Osteoblast (primary cell): ENCODE data around the gene CORO2A. TPM values are rescaled to one million over a fixed set of nuclear protein-coding genes. Genes with fewer than 3 reads are reported as not detected.
"Not testable (repeated sequence)": the region's sequence is repeated elsewhere in the genome, so short reads cannot be mapped to it uniquely, and the experiment has no call there.

Experiments used
- DNase-seq: peaks from one replicate; pipeline ENCODE4 v3.0.0; 2011; ENCODE audit warnings: low spot score, mixed read lengths; ENCODE audit not compliant: insufficient read length; ENCODE audit errors: missing footprints
- H2AFZ ChIP-seq: 2 replicates; pipeline ENCODE4 v1.6.0; 2011; ENCODE audit warnings: mild to moderate bottlenecking, low read length
- H3K27ac ChIP-seq: 2 replicates; pipeline ENCODE4 v1.5.1; 2011; ENCODE audit warnings: mild to moderate bottlenecking, low read depth, low read length, moderate library complexity
- H3K27me3 ChIP-seq: 2 replicates; pipeline ENCODE4 v1.6.0; 2012; ENCODE audit warnings: mild to moderate bottlenecking, control low read depth, inconsistent platforms, low read length, moderate library complexity; ENCODE audit not compliant: insufficient read depth
- H3K36me3 ChIP-seq: 2 replicates; pipeline ENCODE4 v1.5.1; 2011; ENCODE audit warnings: mild to moderate bottlenecking, low read length, control low read depth, moderate library complexity; ENCODE audit not compliant: insufficient read depth
- H3K4me1 ChIP-seq: 2 replicates; pipeline ENCODE4 v1.5.1; 2011; ENCODE audit warnings: mild to moderate bottlenecking, low read length, control low read depth, moderate library complexity; ENCODE audit not compliant: insufficient read depth
- H3K4me2 ChIP-seq: 2 replicates; pipeline ENCODE4 v1.6.0; 2011; ENCODE audit warnings: mild to moderate bottlenecking, low read length; ENCODE audit not compliant: insufficient read depth
- H3K4me3 ChIP-seq: fragments of 200-600 bp; sonication (generic); 3 replicates; pipeline ENCODE4 v1.5.1; 2012; ENCODE audit warnings: mild to moderate bottlenecking, low read length, inconsistent platforms; ENCODE audit not compliant: insufficient read depth
- H3K79me2 ChIP-seq: 2 replicates; pipeline ENCODE4 v1.6.0; 2012; ENCODE audit warnings: mild to moderate bottlenecking, low read length, control low read depth, inconsistent platforms; ENCODE audit not compliant: insufficient read depth
- H3K9me3 ChIP-seq: 2 replicates; pipeline ENCODE4 v1.5.1; 2011; ENCODE audit warnings: low read depth, low read length, control low read depth
- H4K20me1 ChIP-seq: 2 replicates; pipeline ENCODE4 v1.6.0; 2012; ENCODE audit warnings: mild to moderate bottlenecking, low read length, control low read depth; ENCODE audit not compliant: insufficient read depth
- total RNA-seq: library from RNA; depleted of rRNA; stranded (reverse); fragments of >200 nt; gene quantifications from 2 replicates; pipeline ENCODE4 v1.2.3, GENCODE V29; 2012
- TF ChIP-seq, protein P1 (sequence below): IDR thresholded peaks from 2 replicates; pipeline ENCODE4 v1.5.1; 2011; ENCODE audit warnings: mild to moderate bottlenecking, low read depth, low read length, moderate library complexity; ENCODE audit errors: extremely low read depth

The CORO2A gene
- total RNA-seq, 1 donor: 0.72 TPM

DNA sequence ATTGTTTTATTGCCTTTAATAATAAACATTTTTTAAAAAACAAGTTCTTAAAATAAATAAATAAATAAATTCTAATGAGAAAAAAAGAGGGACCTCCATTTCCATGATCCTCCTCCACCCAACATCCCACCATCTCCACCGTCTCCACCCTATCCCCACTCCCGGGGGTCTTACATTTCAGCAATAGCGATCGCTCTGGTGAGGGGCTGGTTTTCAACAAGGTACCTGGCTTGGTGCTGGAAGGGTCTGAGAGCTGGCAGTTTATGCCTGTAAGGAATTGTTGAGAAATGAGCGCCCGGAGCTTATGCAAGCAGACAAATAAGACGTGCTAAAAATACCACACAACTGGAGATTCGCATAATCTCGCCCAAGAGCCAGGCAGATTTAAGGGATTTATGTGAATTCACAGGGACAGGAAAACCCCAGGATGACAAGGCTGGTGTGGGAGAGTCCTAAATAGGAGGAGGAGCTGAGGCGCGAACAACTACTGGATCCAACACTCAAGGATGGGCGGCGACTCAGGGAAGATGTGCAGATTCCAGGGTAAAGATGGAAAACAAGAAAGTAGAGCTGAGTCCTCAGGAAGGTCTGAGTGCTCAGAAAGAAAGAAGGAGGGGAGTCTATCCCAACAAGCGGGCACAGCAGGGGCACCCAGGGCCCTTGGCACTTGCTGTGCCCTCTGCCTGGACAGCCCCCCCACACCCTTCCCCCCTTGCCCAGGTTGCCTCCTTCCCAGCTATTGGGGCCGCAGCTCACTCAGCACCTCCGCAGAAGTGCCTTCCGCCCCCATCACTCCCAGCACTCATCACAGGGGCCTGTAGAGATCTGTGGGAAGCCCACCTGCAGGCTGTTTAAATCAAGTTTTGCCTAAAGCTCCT is 100.5 kb downstream of the CORO2A start:
- Histone ChIP-seq H3K4me1 (peaks cover 4% of the 10 kb centered on the region), H3K27ac (no peak overlapping the region), H4K20me1 (no peaks in the 10 kb centered on the region), H3K36me3 (no peaks in the 10 kb centered on the region), H3K27me3 (no peaks in the 10 kb centered on the region), H3K9me3 (no peaks in the 10 kb centered on the region), H3K4me2 (peak overlapping the region; percentile 39), H3K79me2 (no peaks in the 10 kb centered on the region), H3K4me3 (no peak overlapping the region), H2AFZ (no peak overlapping the region)
- TF ChIP-seq, protein P1, sequence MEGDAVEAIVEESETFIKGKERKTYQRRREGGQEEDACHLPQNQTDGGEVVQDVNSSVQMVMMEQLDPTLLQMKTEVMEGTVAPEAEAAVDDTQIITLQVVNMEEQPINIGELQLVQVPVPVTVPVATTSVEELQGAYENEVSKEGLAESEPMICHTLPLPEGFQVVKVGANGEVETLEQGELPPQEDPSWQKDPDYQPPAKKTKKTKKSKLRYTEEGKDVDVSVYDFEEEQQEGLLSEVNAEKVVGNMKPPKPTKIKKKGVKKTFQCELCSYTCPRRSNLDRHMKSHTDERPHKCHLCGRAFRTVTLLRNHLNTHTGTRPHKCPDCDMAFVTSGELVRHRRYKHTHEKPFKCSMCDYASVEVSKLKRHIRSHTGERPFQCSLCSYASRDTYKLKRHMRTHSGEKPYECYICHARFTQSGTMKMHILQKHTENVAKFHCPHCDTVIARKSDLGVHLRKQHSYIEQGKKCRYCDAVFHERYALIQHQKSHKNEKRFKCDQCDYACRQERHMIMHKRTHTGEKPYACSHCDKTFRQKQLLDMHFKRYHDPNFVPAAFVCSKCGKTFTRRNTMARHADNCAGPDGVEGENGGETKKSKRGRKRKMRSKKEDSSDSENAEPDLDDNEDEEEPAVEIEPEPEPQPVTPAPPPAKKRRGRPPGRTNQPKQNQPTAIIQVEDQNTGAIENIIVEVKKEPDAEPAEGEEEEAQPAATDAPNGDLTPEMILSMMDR: no peak
- DNase-seq: peak; percentile 89

DNA sequence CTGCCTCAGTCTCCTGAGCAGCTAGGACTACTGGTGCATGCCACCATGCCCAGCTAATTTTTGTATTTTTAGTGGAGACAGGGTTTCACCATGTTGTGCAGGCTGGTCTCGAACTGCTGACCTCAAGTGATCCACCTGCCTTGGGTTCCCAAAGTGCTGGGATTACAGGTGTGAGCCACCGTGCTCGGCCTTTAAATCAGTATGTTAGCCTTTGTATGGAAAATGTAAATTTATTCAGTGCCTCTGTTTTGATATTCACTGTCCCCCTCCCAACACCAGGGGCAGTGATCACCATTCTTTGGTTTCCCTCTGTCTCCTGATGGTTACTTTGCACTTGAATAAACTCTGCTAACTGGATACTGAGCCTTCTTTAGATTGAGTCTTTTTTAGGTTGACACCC is 101.8 kb downstream of the CORO2A start:
- not testable (repeated sequence) for H3K9me3 ChIP-seq, H3K4me3 ChIP-seq, H3K27ac ChIP-seq, H3K4me2 ChIP-seq, DNase-seq, H3K36me3 ChIP-seq, H2AFZ ChIP-seq, H3K79me2 ChIP-seq, H3K4me1 ChIP-seq, H3K27me3 ChIP-seq, H4K20me1 ChIP-seq

DNA sequence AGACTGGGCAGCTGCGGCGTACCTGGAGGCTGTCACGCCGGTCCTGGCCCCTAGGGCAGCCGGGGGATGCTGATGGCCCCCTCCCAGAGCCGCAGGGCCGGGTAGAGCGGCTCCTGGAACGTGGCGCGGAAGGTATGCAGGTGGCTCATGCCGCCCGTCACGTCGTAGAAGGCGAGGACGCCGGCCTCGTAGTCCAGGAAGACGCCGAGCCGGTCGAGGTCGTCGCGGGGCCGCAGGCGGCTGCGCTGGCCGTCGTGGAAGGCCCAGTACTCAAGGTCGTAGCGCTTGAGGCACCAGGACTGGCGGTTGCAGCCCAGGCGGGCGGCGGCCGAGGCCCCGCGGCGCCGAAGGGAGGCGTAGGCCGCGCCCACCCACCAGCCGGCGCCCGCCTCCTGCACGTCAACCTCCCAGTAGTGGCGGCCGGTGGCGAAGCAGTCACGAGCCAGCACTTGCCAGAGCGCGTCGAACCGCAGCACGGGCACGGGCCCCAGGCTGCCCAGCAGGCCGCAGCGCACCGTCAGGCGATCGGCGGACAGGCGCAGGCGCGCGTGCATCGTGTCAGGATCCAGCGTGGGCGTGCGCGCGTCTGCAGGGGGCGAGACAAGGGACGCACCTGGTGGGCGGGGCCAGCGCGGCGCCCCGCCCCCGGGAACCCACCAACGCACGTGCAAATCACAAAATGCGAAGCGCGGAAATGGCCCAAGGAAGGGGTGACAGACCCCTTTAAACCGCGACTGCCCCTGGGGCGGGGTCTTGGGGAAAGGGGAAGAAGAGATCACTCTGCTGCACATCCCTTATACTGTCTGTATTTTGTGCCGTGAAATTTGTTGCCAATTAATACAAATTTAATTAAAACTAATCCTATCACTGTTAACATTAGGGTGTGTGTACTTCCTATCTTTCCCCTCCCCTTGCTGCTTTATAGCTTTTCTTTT is 104.8 kb downstream of the CORO2A start:
- DNase-seq: peak; percentile 95
- TF ChIP-seq, protein P1: no peak
- no peaks in the 10 kb centered on the region for H4K20me1 ChIP-seq
- H3K4me1 ChIP-seq: peaks cover 4% of the 10 kb centered on the region
- H3K36me3 ChIP-seq: peaks cover 9% of the 10 kb centered on the region
- H3K4me3 ChIP-seq: peak overlapping the region; percentile 65
- no peaks in the 10 kb centered on the region for H3K79me2 ChIP-seq
- H2AFZ ChIP-seq: peak overlapping the region; percentile 35
- H3K9me3 ChIP-seq: no peaks in the 10 kb centered on the region
- H3K27ac ChIP-seq: no peak overlapping the region
- H3K27me3 ChIP-seq: no peaks in the 10 kb centered on the region
- peak overlapping the region; percentile 75 for H3K4me2 ChIP-seq

DNA sequence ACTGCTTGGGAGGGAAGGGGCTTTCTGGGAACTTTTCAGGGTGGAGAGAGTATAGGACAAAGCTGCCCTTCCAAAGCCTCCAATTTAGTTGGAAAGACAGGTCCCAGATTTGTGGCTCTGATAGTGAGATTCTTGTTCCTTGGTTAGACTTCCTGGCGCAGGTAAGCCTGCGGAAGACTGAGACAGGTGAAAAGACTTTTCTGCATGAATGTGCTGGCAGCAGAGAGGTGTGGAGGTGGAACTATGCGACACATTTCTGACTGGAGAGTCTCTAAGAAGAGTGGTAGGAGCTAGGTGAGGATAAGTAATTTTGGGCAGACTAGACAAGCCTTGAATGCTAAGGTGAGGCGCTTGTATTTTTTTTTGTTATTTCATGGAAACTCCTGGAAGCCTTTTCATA is 106.0 kb downstream of the CORO2A start:
- H3K4me1 ChIP-seq: peaks cover 10% of the 10 kb centered on the region
- peaks cover 22% of the 10 kb centered on the region for H3K36me3 ChIP-seq
- H3K4me3 ChIP-seq: no peak overlapping the region
- no peaks in the 10 kb centered on the region for H3K9me3 ChIP-seq
- no peak overlapping the region for H3K27ac ChIP-seq
- no peak overlapping the region for H3K4me2 ChIP-seq
- DNase-seq: no peak
- no peak overlapping the region for H2AFZ ChIP-seq
- TF ChIP-seq, protein P1: no peak
- H3K27me3 ChIP-seq: no peaks in the 10 kb centered on the region
- no peaks in the 10 kb centered on the region for H3K79me2 ChIP-seq
- H4K20me1 ChIP-seq: no peaks in the 10 kb centered on the region
